ENCODE measurements around the gene CFAP46. TPM values are rescaled to one million over a fixed set of nuclear protein-coding genes. Genes with fewer than 3 reads are reported as not detected.

Gene CFAP46
- total RNA-seq, 1 donor from 2014 or later = not detected

DNA sequence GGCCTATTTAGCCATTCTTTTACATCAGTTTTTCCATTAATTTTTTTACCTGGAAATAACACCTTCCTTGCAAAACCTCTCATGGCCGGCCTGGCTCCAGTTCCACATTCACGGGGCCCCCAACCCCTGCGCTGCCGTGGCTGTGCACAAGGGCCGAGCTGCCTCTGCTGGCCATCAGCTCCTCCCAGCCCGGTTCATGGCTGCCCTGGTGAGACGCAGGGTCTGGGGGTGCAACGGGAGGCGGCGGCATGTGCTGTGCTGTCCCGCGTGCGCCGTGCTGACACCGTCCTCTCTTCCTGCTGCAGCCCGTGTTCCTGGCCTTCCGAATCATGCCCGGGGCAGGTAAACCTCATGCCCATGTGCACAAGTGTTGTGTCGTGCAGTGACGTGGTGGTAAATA is 160.8 kb downstream of the CFAP46 start:
- H3K4me1 ChIP-seq = peaks cover under 1 to 2% of the 10 kb centered on the region in 2 donors
- peaks cover 58 to 72% of the 10 kb centered on the region in 2 donors for H3K36me3 ChIP-seq
- intact Hi-C loops (cut with DNase I) = no loop called here
- peaks cover 0 to 5% of the 10 kb centered on the region in 2 donors for H3K9me3 ChIP-seq
- no peak overlapping the region for H3K27ac ChIP-seq
- no peak for TF ChIP-seq CTCF (IDR thresholded peaks at IDR 0.05)
- peaks cover 15% of the 10 kb centered on the region for H3K27me3 ChIP-seq
- no peak for DNase-seq (ENCODE audit: low spot score in 2 of 2)
- no peak overlapping the region for H3K4me3 ChIP-seq

GRCh38 chr10:132780356-132780755 is 162.0 kb downstream of the CFAP46 start:
- Histone ChIP-seq H3K36me3 (peaks cover 63 to 84% of the 10 kb centered on the region in 2 donors), H3K4me3 (no peak overlapping the region)
- TF ChIP-seq CTCF (IDR thresholded peaks at IDR 0.05) = no peak

DNA sequence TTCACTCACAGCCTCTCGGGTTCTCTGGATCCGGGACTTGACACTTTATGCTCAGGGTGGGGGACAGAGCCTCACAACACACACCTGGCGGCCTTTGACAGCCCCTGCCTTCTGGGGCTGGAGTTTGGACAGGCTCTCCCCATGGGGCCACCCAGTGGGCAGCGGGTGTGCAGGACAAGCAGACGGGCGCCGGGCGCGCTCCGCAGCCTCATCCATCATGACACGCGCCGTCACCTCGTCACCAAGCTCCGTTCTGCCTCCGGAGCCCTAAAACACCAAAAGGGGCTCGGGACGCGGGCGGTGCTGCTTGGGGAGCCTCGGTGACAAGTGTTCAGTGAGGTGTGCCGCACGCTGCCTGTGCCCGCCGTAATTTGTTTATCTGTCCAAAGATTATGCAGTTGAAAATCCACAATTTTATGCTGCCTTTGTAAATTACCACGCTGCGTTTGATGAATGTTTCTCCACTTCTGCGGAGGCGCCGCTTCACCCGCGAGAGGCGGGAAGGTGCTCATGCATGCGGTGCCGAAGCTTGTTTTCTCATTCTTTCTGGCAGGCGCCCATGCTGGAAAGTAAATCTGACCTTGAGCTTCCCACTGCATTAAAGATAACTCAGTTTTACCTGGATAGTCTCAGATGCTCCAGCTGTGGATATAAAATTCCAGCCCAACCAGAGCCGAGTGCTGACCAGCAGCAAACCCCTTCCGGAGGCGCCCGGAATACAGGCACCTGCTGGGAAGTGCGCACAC is 162.6 kb downstream of the CFAP46 start:
- Histone ChIP-seq H3K27ac (no peak overlapping the region), H3K36me3 (peaks cover 63 to 86% of the 10 kb centered on the region in 2 donors), H3K4me3 (no peak overlapping the region), H3K9me3 (peaks cover 0 to 5% of the 10 kb centered on the region in 2 donors), H3K27me3 (peaks cover 5% of the 10 kb centered on the region), H3K4me1 (no peaks in the 10 kb centered on the region)
- TF ChIP-seq CTCF (IDR thresholded peaks at IDR 0.05) = no peak
- DNase-seq (ENCODE audit: low spot score in 2 of 2) = no peak
- intact Hi-C loops (cut with DNase I) = no loop called here

More at GRCh38 chr10:132780356-132780755, 162.0 kb downstream of the CFAP46 start:
- no peak for DNase-seq (ENCODE audit: low spot score in 2 of 2)
- Histone ChIP-seq H3K27ac (no peak overlapping the region), H3K27me3 (peaks cover 11% of the 10 kb centered on the region), H3K9me3 (peaks cover 0 to 5% of the 10 kb centered on the region in 2 donors), H3K4me1 (no peaks in the 10 kb centered on the region)
- intact Hi-C loops (cut with DNase I) = no loop called here

- no peak for DNase-seq (ENCODE audit: low spot score in 2 of 2)
- intact Hi-C loops (cut with DNase I) = no loop called here
- Histone ChIP-seq H3K4me1 (no peaks in the 10 kb centered on the region), H3K36me3 (peaks cover 54 to 79% of the 10 kb centered on the region in 2 donors), H3K27ac (no peak overlapping the region), H3K9me3 (no peaks in the 10 kb centered on the region), H3K4me3 (no peak overlapping the region), H3K27me3 (no peaks in the 10 kb centered on the region)
- no peak for TF ChIP-seq CTCF (IDR thresholded peaks at IDR 0.05)
Measured at GRCh38 chr10:132777441-132777840, 164.9 kb downstream of the CFAP46 start.

- intact Hi-C loops (cut with DNase I) = no loop called here
- no peak overlapping the region for H3K27ac ChIP-seq
- no peaks in the 10 kb centered on the region for H3K27me3 ChIP-seq
- TF ChIP-seq CTCF (IDR thresholded peaks at IDR 0.05) = no peak
- no peaks in the 10 kb centered on the region for H3K9me3 ChIP-seq
- H3K4me1 ChIP-seq = no peaks in the 10 kb centered on the region
- H3K36me3 ChIP-seq = peaks cover 48 to 72% of the 10 kb centered on the region in 2 donors
- no peak overlapping the region for H3K4me3 ChIP-seq
- DNase-seq (ENCODE audit: low spot score in 2 of 2) = no peak
Measured at GRCh38 chr10:132776821-132777220, 165.5 kb downstream of the CFAP46 start.
